Small intestine (tissue), 7 donors: ENCODE results near the gene DOCK8. TPM values are rescaled to one million over a fixed set of nuclear protein-coding genes. Genes with fewer than 3 reads are reported as not detected.
A peak's percentile ranks its signal among the peaks of the same experiment; 100 is the strongest.
"Not testable (repeated sequence)": the region's sequence is repeated elsewhere in the genome, so short reads cannot be mapped to it uniquely, and the experiment has no call there.

Experiments used
- DNase-seq, 2 donors: peaks; one replicate each; pipeline versions ENCODE4 v3.0.0 to v3.0.0-alpha.2; 2013
- FAIRE-seq: peaks from 2 replicates; lab custom pipeline; 2012; peaks lifted over from hg19 to GRCh38; lab: Jason Lieb, UNC
- H3K27ac ChIP-seq, 3 donors: one replicate each; pipeline ENCODE4 v1.5.1; 2013; ENCODE audit warnings: low read length in 2 of 3, mild to moderate bottlenecking in 2 of 3, control low read depth in 1 of 3, inconsistent platforms in 1 of 3, low read depth in 1 of 3, moderate library complexity in 1 of 3
- H3K27me3 ChIP-seq, 3 donors: one replicate each; pipeline ENCODE4 v1.6.1; 2013; ENCODE audit warnings: low read length in 3 of 3, inconsistent platforms in 1 of 3; ENCODE audit not compliant: control insufficient read depth in 3 of 3, insufficient read depth in 3 of 3
- H3K36me3 ChIP-seq, 3 donors: one replicate each; pipeline ENCODE4 v1.6.1; 2013; ENCODE audit warnings: low read length in 3 of 3, inconsistent platforms in 1 of 3, low read depth in 1 of 3, mild to moderate bottlenecking in 1 of 3, moderate library complexity in 1 of 3; ENCODE audit not compliant: control insufficient read depth in 3 of 3, insufficient read depth in 2 of 3
- H3K4me1 ChIP-seq, 3 donors: one replicate each; pipeline ENCODE4 v1.6.1; 2013; ENCODE audit warnings: low read length in 2 of 3, inconsistent platforms in 1 of 3, low read depth in 1 of 3, mild to moderate bottlenecking in 1 of 3, moderate library complexity in 1 of 3; ENCODE audit not compliant: control insufficient read depth in 3 of 3, insufficient read depth in 2 of 3
- H3K4me3 ChIP-seq, 3 donors: one replicate each; pipeline ENCODE4 v1.5.1; 2013; ENCODE audit warnings: low read length in 3 of 3, control low read depth in 1 of 3, inconsistent platforms in 1 of 3, low read depth in 1 of 3, mild to moderate bottlenecking in 1 of 3, moderate library complexity in 1 of 3
- H3K9me3 ChIP-seq, 2 donors: one replicate each; pipeline ENCODE4 v1.6.1; 2013; ENCODE audit warnings: low read depth in 1 of 2, low read length in 1 of 2; ENCODE audit not compliant: control insufficient read depth in 2 of 2, insufficient read depth in 1 of 2
- WGBS, 3 donors: extraction: QIAGEN DNeasy Blood & Tissue Kit; methylation state at CpG; one replicate each; pipeline ENCODE4 v1.1.7; 2013; 5-methylcytosine and 5-hydroxymethylcytosine counted together
- polyA plus RNA-seq, 4 donors: library from polyadenylated mRNA; stranded (reverse) in 3 of 4; unstranded in 1 of 4; fragments of 200-250 nt in 3 of 4; fragments of 120-200 nt in 1 of 4; gene quantifications; one replicate each; pipeline versions ENCODE4 v1.2.1 to v1.2.3, GENCODE V29; 2013
- donor health status: healthy with polysubstance abuse.
- donor health status: control.
- donor health status: control.
- donor health status: Bipolar disorder and iron deficiency.
- donor health status: healthy.

The DOCK8 gene
- polyA plus RNA-seq, 4 donors, result 2.2 to 20.8 (median 3.8) TPM

- no peak for DNase-seq
- H3K9me3 ChIP-seq, result no peaks in the 10 kb centered on the region
- FAIRE-seq, result no peak
- H3K4me1 ChIP-seq, result peaks cover 0 to 2% (median 0%) of the 10 kb centered on the region in 3 donors
- H3K36me3 ChIP-seq, result no peaks in the 10 kb centered on the region
- no peak overlapping the region for H3K4me3 ChIP-seq
- H3K27me3 ChIP-seq, result peaks cover 0 to 13% (median 0%) of the 10 kb centered on the region in 3 donors
- no peak overlapping the region for H3K27ac ChIP-seq
- 48 to 61% (median 55%) methylated on average over 5 of the region's 5 CpGs for WGBS, 3 donors
Measured at GRCh38 chr9:211557-211956, 3.1 kb upstream of the DOCK8 start.

GRCh38 chr9:212297-212696 lies 2.4 kb upstream of the DOCK8 start:
- H3K4me1 ChIP-seq, result peaks cover 0 to 5% (median 0%) of the 10 kb centered on the region in 3 donors
- no peak for DNase-seq
- no peak overlapping the region for H3K27ac ChIP-seq
- no peaks in the 10 kb centered on the region for H3K36me3 ChIP-seq
- H3K4me3 ChIP-seq, result no peak overlapping the region
- 58 to 66% (median 65%) methylated on average over 3 of the region's 3 CpGs for WGBS, 3 donors
- FAIRE-seq, result no peak
- peaks cover 0 to 13% (median 0%) of the 10 kb centered on the region in 3 donors for H3K27me3 ChIP-seq
- no peaks in the 10 kb centered on the region for H3K9me3 ChIP-seq

GRCh38 chr9:213901-214300 lies 764 bp upstream of the DOCK8 start:
- not testable (repeated sequence) for H3K36me3 ChIP-seq, H3K9me3 ChIP-seq, DNase-seq, FAIRE-seq, H3K4me1 ChIP-seq, H3K27ac ChIP-seq
- Histone ChIP-seq H3K4me3 (peak overlapping the region in 1 of 3 donors; percentile 15), H3K27me3 (peaks cover 0 to 13% (median 0%) of the 10 kb centered on the region in 3 donors)
- 87 to 90% (median 88%) methylated on average over 24 of the region's 24 CpGs for WGBS, 3 donors

- DNase-seq (no peak), FAIRE-seq (no peak)
- Histone ChIP-seq H3K9me3 (no peaks in the 10 kb centered on the region), H3K4me1 (peaks cover 0 to 5% (median 0%) of the 10 kb centered on the region in 3 donors), H3K36me3 (no peaks in the 10 kb centered on the region), H3K27ac (peak overlapping the region in 2 of 3 donors; percentile 55 to 89), H3K27me3 (peaks cover 0 to 13% (median 0%) of the 10 kb centered on the region in 3 donors), H3K4me3 (peak overlapping the region; percentile 15 to 79 (median 48))
- 2 to 3% (median 2%) methylated on average over 14 of the region's 14 CpGs for WGBS, 3 donors
Measured at GRCh38 chr9:214351-214647, 366 bp upstream of the DOCK8 start.

- no peak for DNase-seq
- H3K4me1 ChIP-seq, result peaks cover 0 to 5% (median 0%) of the 10 kb centered on the region in 3 donors
- no peaks in the 10 kb centered on the region for H3K9me3 ChIP-seq
- no peaks in the 10 kb centered on the region for H3K36me3 ChIP-seq
- H3K27me3 ChIP-seq, result peaks cover 0 to 13% (median 0%) of the 10 kb centered on the region in 3 donors
- no peak for FAIRE-seq
- peak overlapping the region in 2 of 3 donors; percentile 13 to 89 for H3K27ac ChIP-seq
- 58 to 60% (median 60%) methylated on average over 6 of the region's 6 CpGs for WGBS, 3 donors
- H3K4me3 ChIP-seq, result peak overlapping the region in 2 of 3 donors; percentile 37 to 79
Measured at GRCh38 chr9:215631-216155, 1.0 kb downstream of the DOCK8 start.

- H3K4me1 ChIP-seq, result peaks cover 0 to 5% (median 0%) of the 10 kb centered on the region in 3 donors
- no peaks in the 10 kb centered on the region for H3K9me3 ChIP-seq
- FAIRE-seq (no peak), DNase-seq (peak in 1 of 2 donors; percentile 20)
- H3K4me3 ChIP-seq, result no peak overlapping the region
- peaks cover 0 to 13% (median 0%) of the 10 kb centered on the region in 3 donors for H3K27me3 ChIP-seq
- H3K27ac ChIP-seq, result no peak overlapping the region
- no peaks in the 10 kb centered on the region for H3K36me3 ChIP-seq
- WGBS, 3 donors, result 26 to 59% (median 50%) methylated on average over 1 of the region's 1 CpG
Measured at GRCh38 chr9:216866-217265, 2.2 kb downstream of the DOCK8 start.

GRCh38 chr9:217950-218349 lies 3.3 kb downstream of the DOCK8 start:
- 52 to 76% (median 59%) methylated on average over 2 of the region's 2 CpGs for WGBS, 3 donors
- Histone ChIP-seq H3K4me1 (peaks cover 0 to 5% (median 0%) of the 10 kb centered on the region in 3 donors), H3K36me3 (no peaks in the 10 kb centered on the region), H3K9me3 (no peaks in the 10 kb centered on the region), H3K27ac (no peak overlapping the region), H3K4me3 (no peak overlapping the region), H3K27me3 (peaks cover 0 to 13% (median 0%) of the 10 kb centered on the region in 3 donors)
- no peak for FAIRE-seq
- DNase-seq, result peak in 1 of 2 donors; percentile 28

GRCh38 chr9:219036-219435 lies 4.4 kb downstream of the DOCK8 start:
- H3K4me3 ChIP-seq, H3K9me3 ChIP-seq, H3K4me1 ChIP-seq, H3K36me3 ChIP-seq, DNase-seq, FAIRE-seq, H3K27ac ChIP-seq: not testable (repeated sequence)
- WGBS, 3 donors, result 81 to 91% (median 82%) methylated on average over 7 of the region's 7 CpGs
- peaks cover 0 to 13% (median 0%) of the 10 kb centered on the region in 3 donors for H3K27me3 ChIP-seq
